Activated CD8-positive, alpha-beta memory T cell treated with anti-CD3 and anti-CD28 coated beads, Interleukin-2, amount 50 U/mL, for 1 hour (primary cell): ENCODE measurements around the gene SIK2.
"Not testable (repeated sequence)": the region's sequence is repeated elsewhere in the genome, so short reads cannot be mapped to it uniquely, and the experiment has no call there.

Experiments
- DNase-seq: peaks from one replicate; pipeline ENCODE4 v3.0.0-alpha.2; 2020; ENCODE audit errors: extremely low read depth

Gene SIK2

GRCh38 chr11:111759778-111760407, 157.6 kb downstream of the SIK2 start:
- no peak for DNase-seq

GRCh38 chr11:111761036-111761435, 158.8 kb downstream of the SIK2 start:
- no peak for DNase-seq

GRCh38 chr11:111762526-111762925, 160.3 kb downstream of the SIK2 start:
- no peak for DNase-seq

- no peak for DNase-seq
Measured at GRCh38 chr11:111762981-111763643, 160.9 kb downstream of the SIK2 start.

- DNase-seq = no peak
Measured at GRCh38 chr11:111764621-111765020, 162.4 kb downstream of the SIK2 start.

GRCh38 chr11:111765320-111765983, 163.2 kb downstream of the SIK2 start:
- no peak for DNase-seq

GRCh38 chr11:111765984-111766833, 164.0 kb downstream of the SIK2 start, which contains the start of gene PPP2R1B:
TSS of gene PPP2R1B (minus strand) at chr11:111766389. CDS start at chr11:111766361, 28 bp downstream.
- peak; percentile 40 for DNase-seq

- DNase-seq = no peak
Measured at GRCh38 chr11:111766834-111767142, 164.5 kb downstream of the SIK2 start.

GRCh38 chr11:111770581-111771134, 168.4 kb downstream of the SIK2 start:
- DNase-seq = no peak

- DNase-seq = not testable (repeated sequence)
Measured at GRCh38 chr11:111771205-111771604, 169.0 kb downstream of the SIK2 start.

GRCh38 chr11:111772535-111772934, 170.3 kb downstream of the SIK2 start:
- DNase-seq = no peak

- no peak for DNase-seq
Measured at GRCh38 chr11:111774955-111775710, 172.9 kb downstream of the SIK2 start.

GRCh38 chr11:111776398-111777093, 174.3 kb downstream of the SIK2 start:
- DNase-seq = no peak

GRCh38 chr11:111777094-111778046, 175.1 kb downstream of the SIK2 start:
- peak; percentile 5 for DNase-seq

GRCh38 chr11:111778047-111778558, 175.9 kb downstream of the SIK2 start:
- DNase-seq = no peak

- no peak for DNase-seq
Measured at GRCh38 chr11:111779118-111779517, 176.9 kb downstream of the SIK2 start.
